Medulla oblongata (tissue), 1 donor: ENCODE measurements around the gene RBM15.

ENCODE experiments used
- DNase-seq: peaks from one replicate; pipeline ENCODE4 v3.0.0-alpha.2; 2015; ENCODE audit errors: extremely low spot score

Gene RBM15

GRCh38 chr1:110319332-110320167, 19.6 kb upstream of the RBM15 start:
- DNase-seq = no peak

DNA sequence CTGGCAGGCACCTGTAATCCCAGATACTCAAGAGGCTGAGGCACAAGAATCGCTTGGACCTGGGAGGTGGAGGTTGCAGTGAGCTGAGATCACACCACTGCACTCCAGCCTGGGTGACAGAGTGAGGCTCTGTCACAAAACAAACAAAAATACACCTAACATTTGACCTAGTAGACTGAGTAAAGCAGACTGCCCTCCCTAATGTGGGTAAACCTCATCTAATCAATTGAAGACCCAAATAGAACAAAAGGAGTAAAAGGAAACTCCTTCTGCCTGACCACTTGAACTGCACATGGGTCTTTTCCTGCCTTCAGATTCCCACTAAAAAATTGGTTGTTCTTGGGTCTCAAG, 19.0 kb upstream of the RBM15 start:
- no peak for DNase-seq

- no peak for DNase-seq
These were observed 18.1 kb upstream of the RBM15 start for GRCh38 chr1:110321045-110321444.

DNA sequence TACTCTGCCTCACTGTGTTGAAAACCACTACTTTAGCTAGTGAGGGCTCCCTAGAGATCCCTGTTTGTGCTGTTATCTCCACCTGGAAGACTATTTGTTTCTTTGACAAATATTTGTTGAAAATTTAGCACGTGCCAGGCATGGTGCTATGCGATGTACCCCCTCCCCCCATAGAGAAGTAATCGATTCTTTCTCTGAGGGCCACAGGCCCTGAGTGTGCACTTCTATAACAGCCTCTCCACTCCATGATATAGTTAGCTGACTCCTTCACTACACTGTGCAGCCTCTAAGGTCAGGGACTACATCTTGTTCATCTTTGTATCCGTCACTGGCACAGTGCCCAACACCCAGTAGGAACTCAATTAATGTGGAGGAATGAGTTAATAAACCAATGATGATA, 17.3 kb upstream of the RBM15 start:
- DNase-seq = no peak

DNA sequence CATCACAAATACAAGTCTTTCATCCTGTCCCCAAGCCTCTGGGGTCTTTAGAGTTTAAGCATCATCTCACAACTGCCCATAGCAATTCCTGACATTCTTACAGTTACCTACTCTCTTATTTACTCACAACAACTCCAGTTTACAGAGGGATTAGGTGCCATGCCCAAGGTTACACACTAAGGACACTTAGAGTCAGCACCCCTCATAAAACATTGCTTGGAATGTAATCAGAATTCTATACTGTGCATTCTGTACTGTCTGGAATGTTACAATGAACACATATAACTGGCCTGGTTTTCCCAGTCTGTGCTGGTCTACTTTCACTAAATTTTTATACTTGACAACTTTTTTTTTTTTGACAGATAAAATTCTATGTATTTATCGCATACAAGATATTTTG, 14.5 kb upstream of the RBM15 start:
- DNase-seq = no peak

GRCh38 chr1:110326826-110327225, 12.4 kb upstream of the RBM15 start:
- DNase-seq = no peak

DNA sequence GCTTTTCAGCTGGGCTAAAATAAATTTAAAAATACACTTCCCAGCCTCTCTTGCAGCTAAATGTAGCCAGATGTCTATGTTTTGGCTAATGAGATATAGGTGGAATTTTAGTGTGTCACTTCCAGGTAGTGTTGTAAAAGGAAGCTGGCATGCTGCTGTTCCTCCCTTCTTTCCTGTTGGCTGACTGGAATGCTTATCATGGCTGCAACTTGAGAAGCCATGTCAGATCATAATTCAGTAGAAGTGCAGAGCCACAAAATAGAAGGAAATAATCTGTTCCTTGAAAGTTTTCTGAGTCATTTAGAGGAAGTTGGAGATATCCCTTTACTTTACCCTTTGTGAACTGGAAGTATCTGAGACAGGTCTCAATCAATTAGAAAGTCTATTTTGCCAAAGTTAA, 10.9 kb upstream of the RBM15 start:
- DNase-seq = no peak

DNA sequence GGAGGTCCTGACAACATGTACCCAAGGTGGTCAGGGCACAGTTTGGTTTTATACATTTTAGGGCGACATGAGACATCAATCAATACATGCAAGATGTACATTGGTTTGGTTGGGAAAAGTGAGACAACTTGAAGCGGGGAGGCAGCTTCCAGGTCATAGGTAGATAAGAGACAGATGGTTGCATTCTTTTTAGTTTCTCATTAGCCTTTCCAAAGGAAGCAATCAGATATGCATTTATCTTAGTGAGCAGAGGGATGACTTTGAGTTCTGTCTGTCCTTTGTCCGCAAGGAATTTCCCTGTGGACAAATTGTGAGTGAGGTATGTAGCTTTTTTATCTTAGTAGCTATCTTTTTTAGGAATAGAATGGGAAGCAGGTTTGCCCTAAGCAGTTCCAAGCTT, 10.5 kb upstream of the RBM15 start:
- DNase-seq = no peak

- DNase-seq = no peak
These were observed 3.9 kb upstream of the RBM15 start for GRCh38 chr1:110335265-110335664.

DNA sequence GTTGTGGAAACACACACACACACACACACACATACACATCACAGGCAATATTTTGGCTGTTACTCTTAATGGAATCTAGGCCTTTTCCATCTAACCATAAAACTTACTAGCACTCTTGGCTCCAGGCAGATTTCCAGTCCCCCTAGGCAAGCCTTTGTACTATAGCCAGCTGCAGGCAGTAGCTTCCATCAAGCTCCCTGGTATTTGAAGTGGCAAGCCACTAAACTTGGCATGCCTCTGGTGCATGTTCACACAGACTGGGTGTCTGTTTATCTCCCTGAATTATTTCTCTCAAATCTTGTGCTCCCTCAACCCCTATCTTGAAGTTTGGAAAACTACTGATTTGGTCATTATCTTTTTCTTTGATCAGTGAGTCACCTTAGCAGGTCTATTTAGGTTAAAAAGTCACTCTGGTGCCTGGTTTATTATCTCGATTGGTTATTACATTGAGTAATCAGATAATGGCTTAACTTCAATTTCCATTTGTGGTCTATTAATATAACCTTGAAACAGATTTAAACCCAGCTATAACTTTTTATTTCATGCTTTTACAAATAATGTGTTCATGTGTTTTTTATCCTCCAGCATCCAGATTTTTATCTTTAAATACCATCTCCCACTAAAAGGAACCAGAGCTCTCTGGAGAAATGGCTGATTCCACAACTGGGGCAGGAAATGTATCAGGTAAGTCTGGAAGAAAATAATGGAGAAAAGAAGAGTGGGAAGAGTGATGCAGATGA, 2.7 kb upstream of the RBM15 start:
- DNase-seq = no peak

- DNase-seq = no peak
These were observed 1.4 kb upstream of the RBM15 start for GRCh38 chr1:110337704-110338308.

- peak; percentile 95 for DNase-seq
These were observed 780 bp upstream of the RBM15 start for GRCh38 chr1:110338309-110338885.

- DNase-seq = peak; percentile 44
These were observed 430 bp downstream of the RBM15 start for GRCh38 chr1:110339407-110340206.

GRCh38 chr1:110340207-110340468, 961 bp downstream of the RBM15 start:
- no peak for DNase-seq

DNA sequence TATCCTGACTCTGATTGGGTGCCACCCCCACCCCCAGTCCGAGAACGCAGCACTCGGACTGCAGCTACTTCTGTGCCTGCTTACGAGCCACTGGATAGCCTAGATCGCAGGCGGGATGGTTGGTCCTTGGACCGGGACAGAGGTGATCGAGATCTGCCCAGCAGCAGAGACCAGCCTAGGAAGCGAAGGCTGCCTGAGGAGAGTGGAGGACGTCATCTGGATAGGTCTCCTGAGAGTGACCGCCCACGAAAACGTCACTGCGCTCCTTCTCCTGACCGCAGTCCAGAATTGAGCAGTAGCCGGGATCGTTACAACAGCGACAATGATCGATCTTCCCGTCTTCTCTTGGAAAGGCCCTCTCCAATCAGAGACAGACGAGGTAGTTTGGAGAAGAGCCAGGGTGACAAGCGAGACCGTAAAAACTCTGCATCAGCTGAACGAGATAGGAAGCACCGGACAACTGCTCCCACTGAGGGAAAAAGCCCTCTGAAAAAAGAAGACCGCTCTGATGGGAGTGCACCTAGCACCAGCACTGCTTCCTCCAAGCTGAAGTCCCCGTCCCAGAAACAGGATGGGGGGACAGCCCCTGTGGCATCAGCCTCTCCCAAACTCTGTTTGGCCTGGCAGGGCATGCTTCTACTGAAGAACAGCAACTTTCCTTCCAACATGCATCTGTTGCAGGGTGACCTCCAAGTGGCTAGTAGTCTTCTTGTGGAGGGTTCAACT, 2.1 kb downstream of the RBM15 start:
- no peak for DNase-seq

DNA sequence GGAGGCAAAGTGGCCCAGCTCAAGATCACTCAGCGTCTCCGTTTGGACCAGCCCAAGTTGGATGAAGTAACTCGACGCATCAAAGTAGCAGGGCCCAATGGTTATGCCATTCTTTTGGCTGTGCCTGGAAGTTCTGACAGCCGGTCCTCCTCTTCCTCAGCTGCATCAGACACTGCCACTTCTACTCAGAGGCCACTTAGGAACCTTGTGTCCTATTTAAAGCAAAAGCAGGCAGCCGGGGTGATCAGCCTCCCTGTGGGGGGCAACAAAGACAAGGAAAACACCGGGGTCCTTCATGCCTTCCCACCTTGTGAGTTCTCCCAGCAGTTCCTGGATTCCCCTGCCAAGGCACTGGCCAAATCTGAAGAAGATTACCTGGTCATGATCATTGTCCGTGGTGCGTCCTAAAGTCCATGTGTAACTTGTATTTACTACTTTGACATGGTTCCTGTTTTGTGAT, 2.7 kb downstream of the RBM15 start:
- DNase-seq = no peak

GRCh38 chr1:110343249-110343648, 4.1 kb downstream of the RBM15 start:
- DNase-seq = no peak

- no peak for DNase-seq
These were observed 5.0 kb downstream of the RBM15 start for GRCh38 chr1:110344152-110344551.

- no peak for DNase-seq
These were observed 6.3 kb downstream of the RBM15 start for GRCh38 chr1:110345480-110345879.

- DNase-seq = no peak
These were observed 7.5 kb downstream of the RBM15 start for GRCh38 chr1:110346690-110347089.

DNA sequence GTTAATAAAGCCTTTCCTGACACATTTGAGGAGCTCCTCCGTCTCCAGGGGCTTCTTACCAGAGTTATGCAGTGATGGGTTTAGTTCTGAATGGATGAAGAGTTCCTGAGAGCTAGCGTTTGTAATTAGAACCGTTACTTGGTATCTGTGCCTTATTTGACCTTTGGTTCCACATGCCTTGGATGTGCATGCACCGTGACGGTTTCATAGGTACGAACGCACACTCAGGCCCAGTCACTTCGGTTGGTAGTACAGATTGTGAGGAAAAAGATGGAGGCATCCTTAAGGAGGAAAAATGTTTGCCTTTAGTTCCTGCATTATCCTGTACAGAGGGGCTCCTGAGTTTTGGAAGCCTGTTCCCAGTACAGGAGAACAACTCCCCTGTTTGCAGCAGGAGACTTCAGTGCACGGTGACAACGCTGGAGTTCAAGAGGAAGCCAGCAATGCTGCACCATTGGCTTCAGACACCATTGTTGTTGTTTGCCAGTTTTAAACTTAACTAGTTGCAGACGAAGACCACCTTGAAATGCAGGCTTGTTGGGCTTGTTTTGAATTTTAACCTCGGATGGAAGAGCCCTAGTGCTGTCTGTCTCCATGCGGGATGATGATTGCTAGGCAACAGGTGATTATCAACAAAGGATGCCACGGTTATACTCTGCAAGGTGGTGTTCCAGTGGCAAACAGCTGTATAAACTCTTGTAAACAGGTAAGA, 8.2 kb downstream of the RBM15 start:
- DNase-seq = no peak
